ENCODE measurements around the gene RPS15. TPM values are rescaled to one million over a fixed set of nuclear protein-coding genes. Genes with fewer than 3 reads are reported as not detected.

RPS15 gene
- total and polyA plus RNA-seq, 4 donors = 243 to 822 (median 754) TPM

DNA sequence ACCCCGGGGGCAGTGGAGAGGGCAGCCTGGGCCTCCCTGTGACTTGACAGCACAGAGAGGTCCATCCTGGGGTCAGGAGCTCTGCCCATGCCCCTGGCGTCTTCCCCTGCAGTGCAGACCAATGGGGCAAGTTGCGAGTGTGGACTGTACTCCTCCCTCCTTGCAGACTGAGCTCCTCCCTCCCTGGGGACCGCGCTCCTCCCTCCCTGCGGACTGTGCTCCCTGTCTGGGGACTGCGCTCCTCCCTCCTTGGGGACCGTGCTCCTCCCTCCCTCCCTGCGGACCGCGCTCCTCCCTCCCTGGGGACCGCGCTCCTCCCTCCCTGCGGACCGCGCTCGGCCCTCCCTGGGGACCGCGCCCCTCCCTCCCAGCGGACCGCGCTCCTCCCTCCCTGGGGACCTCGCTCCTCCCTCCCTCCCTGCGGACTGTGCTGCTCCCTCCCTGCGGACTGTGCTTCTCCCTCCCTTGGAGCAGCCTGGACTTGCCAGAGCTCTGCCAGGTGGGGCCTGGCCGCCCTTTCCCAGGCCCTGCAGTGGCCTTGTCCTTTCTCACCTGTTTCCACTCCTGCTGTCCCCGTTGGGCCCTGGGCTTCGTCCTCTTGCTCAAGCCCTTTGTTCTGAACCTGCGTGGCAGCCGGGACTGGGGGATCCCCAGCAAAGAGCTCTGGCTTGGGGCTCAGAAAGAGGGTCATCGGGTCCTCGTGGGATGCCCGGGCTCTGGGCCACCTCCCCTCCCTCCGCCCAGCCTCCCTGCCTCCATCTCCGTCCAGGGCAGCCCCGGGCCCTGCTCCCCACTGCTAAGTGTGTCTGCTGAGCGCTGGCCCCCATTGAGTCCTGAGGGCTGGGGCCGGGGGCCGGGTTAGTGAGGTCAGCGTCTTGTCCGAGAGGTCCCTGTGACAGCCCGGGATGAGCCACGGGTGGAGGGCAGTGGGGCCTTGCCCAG lies 43.7 kb upstream of the RPS15 start:
- Histone ChIP-seq H3K27ac (ENCODE audit: low read depth, low read length) (no peak overlapping the region), H3K4me3 (ENCODE audit: low read depth, low read length) (no peak overlapping the region), H3K4me1 (ENCODE audit: control insufficient read depth, insufficient read depth, low read length) (peaks cover 14% of the 10 kb centered on the region), H3K27me3 (ENCODE audit: control insufficient read depth, insufficient read depth, low read length) (no peaks in the 10 kb centered on the region), H3K9me3 (ENCODE audit: control insufficient read depth, insufficient read depth, low read length) (no peaks in the 10 kb centered on the region), H3K36me3 (ENCODE audit: control insufficient read depth, insufficient read depth, low read length) (peaks cover 100% of the 10 kb centered on the region)
- no peak for DNase-seq (ENCODE audit: low read depth in 4 of 6, low spot score in 6 of 6)
- WGBS (ENCODE audit: insufficient coverage) = 54% methylated on average over 41 of the region's 43 CpGs

GRCh38 chr19:1395194-1396018 lies 42.8 kb upstream of the RPS15 start:
- Histone ChIP-seq H3K9me3 (ENCODE audit: control insufficient read depth, insufficient read depth, low read length) (no peaks in the 10 kb centered on the region), H3K4me1 (ENCODE audit: control insufficient read depth, insufficient read depth, low read length) (peaks cover 18% of the 10 kb centered on the region), H3K4me3 (ENCODE audit: low read depth, low read length) (no peak overlapping the region), H3K27me3 (ENCODE audit: control insufficient read depth, insufficient read depth, low read length) (no peaks in the 10 kb centered on the region), H3K36me3 (ENCODE audit: control insufficient read depth, insufficient read depth, low read length) (peaks cover 100% of the 10 kb centered on the region), H3K27ac (ENCODE audit: low read depth, low read length) (no peak overlapping the region)
- no peak for DNase-seq (ENCODE audit: low read depth in 4 of 6, low spot score in 6 of 6)
- 76% methylated on average over 49 of the region's 52 CpGs for WGBS (ENCODE audit: insufficient coverage)

- no peaks in the 10 kb centered on the region for H3K27me3 ChIP-seq (ENCODE audit: control insufficient read depth, insufficient read depth, low read length)
- 64% methylated on average over 24 of the region's 25 CpGs for WGBS (ENCODE audit: insufficient coverage)
- no peak overlapping the region for H3K4me3 ChIP-seq (ENCODE audit: low read depth, low read length)
- H3K36me3 ChIP-seq (ENCODE audit: control insufficient read depth, insufficient read depth, low read length) = peaks cover 92% of the 10 kb centered on the region
- DNase-seq (ENCODE audit: low read depth in 4 of 6, low spot score in 6 of 6) = no peak
- no peak overlapping the region for H3K27ac ChIP-seq (ENCODE audit: low read depth, low read length)
- no peaks in the 10 kb centered on the region for H3K9me3 ChIP-seq (ENCODE audit: control insufficient read depth, insufficient read depth, low read length)
- peaks cover 25% of the 10 kb centered on the region for H3K4me1 ChIP-seq (ENCODE audit: control insufficient read depth, insufficient read depth, low read length)
Observed at GRCh38 chr19:1396019-1396767, 42.0 kb upstream of the RPS15 start.

DNA sequence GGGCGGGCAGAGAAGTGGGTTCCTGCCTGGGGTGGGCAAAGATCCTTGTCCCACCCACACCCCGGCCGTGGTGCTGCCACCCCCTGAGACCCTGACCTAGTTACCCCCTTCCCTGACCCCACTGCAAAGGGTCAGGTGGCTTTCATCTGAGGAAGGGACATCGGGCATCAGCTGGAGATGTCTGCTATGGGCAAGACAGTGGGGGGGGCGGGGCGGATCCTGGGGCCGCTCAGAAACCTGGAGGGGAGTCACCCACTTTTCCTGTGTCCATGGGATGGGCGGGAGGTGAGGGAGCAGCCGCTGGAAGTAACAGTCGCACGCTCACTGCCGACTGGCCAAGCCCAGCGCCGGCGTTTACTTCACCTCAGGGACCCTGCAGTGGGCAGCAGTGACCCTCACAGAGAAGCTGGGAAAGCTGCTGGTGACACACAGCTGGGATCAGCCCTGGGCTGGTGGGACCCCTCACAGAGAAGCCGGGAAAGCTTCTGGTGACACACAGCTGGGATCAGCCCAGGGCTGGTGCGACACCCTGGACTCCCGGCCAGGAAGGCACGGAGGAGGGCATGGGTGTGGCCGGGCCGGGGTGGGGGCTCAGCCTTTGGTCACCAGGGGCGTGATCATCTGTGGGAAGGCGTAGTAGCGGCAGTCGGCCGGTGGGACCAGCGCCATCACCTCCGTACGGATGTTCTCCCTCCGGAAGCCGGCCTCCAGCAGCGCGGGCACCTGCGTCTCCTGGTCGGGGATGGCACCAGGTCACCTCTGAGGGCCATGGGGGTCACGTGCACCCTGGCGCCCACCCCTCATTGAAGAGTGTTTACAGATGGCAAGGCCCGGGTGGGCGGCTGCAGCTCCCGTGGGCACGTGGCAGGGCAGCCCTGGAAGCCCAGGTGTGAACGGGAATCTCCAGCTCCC lies 41.2 kb upstream of the RPS15 start:
- H3K9me3 ChIP-seq (ENCODE audit: control insufficient read depth, insufficient read depth, low read length) = no peaks in the 10 kb centered on the region
- H3K27ac ChIP-seq (ENCODE audit: low read depth, low read length) = no peak overlapping the region
- peaks cover 29% of the 10 kb centered on the region for H3K4me1 ChIP-seq (ENCODE audit: control insufficient read depth, insufficient read depth, low read length)
- H3K4me3 ChIP-seq (ENCODE audit: low read depth, low read length) = no peak overlapping the region
- no peaks in the 10 kb centered on the region for H3K27me3 ChIP-seq (ENCODE audit: control insufficient read depth, insufficient read depth, low read length)
- peaks cover 84% of the 10 kb centered on the region for H3K36me3 ChIP-seq (ENCODE audit: control insufficient read depth, insufficient read depth, low read length)
- no peak for DNase-seq (ENCODE audit: low read depth in 4 of 6, low spot score in 6 of 6)
- WGBS (ENCODE audit: insufficient coverage) = 83% methylated on average over 36 of the region's 42 CpGs

GRCh38 chr19:1397838-1398237 lies 40.4 kb upstream of the RPS15 start:
- no peaks in the 10 kb centered on the region for H3K27me3 ChIP-seq (ENCODE audit: control insufficient read depth, insufficient read depth, low read length)
- H3K9me3 ChIP-seq (ENCODE audit: control insufficient read depth, insufficient read depth, low read length) = no peaks in the 10 kb centered on the region
- H3K27ac ChIP-seq (ENCODE audit: low read depth, low read length) = no peak overlapping the region
- H3K36me3 ChIP-seq (ENCODE audit: control insufficient read depth, insufficient read depth, low read length) = peaks cover 76% of the 10 kb centered on the region
- peaks cover 37% of the 10 kb centered on the region for H3K4me1 ChIP-seq (ENCODE audit: control insufficient read depth, insufficient read depth, low read length)
- H3K4me3 ChIP-seq (ENCODE audit: low read depth, low read length) = no peak overlapping the region
- no peak for DNase-seq (ENCODE audit: low read depth in 4 of 6, low spot score in 6 of 6)
- WGBS (ENCODE audit: insufficient coverage) = 94% methylated on average over 6 of the region's 9 CpGs

GRCh38 chr19:1399079-1399478 lies 39.1 kb upstream of the RPS15 start:
- DNase-seq (ENCODE audit: low read depth in 4 of 6, low spot score in 6 of 6) = no peak
- Histone ChIP-seq H3K36me3 (ENCODE audit: control insufficient read depth, insufficient read depth, low read length) (peaks cover 63% of the 10 kb centered on the region), H3K27me3 (ENCODE audit: control insufficient read depth, insufficient read depth, low read length) (no peaks in the 10 kb centered on the region), H3K27ac (ENCODE audit: low read depth, low read length) (no peak overlapping the region), H3K4me3 (ENCODE audit: low read depth, low read length) (no peak overlapping the region), H3K4me1 (ENCODE audit: control insufficient read depth, insufficient read depth, low read length) (peaks cover 40% of the 10 kb centered on the region), H3K9me3 (ENCODE audit: control insufficient read depth, insufficient read depth, low read length) (no peaks in the 10 kb centered on the region)
- WGBS (ENCODE audit: insufficient coverage) = 86% methylated on average over 17 of the region's 19 CpGs

DNA sequence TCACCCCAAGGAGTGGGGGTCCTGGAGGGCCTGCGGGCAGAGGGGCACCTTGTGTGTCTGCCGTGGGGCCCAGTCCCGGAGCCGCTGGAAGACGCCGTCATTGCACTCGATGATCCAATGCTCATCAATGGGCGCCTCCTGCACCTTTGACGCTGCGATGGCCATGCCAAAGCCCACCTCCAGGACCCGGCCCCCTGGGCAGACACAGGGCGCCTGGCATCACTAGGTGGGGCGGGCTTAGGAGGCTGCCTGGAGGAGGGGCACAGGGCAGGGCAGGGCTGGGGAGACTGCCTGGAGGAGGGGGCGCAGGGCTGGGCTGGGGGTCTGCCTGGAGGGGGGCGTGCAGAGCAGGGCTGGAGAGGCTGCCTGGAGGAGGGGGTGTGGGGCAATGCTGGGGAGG lies 38.5 kb upstream of the RPS15 start:
- 93% methylated on average over 15 of the region's 15 CpGs for WGBS (ENCODE audit: insufficient coverage)

DNA sequence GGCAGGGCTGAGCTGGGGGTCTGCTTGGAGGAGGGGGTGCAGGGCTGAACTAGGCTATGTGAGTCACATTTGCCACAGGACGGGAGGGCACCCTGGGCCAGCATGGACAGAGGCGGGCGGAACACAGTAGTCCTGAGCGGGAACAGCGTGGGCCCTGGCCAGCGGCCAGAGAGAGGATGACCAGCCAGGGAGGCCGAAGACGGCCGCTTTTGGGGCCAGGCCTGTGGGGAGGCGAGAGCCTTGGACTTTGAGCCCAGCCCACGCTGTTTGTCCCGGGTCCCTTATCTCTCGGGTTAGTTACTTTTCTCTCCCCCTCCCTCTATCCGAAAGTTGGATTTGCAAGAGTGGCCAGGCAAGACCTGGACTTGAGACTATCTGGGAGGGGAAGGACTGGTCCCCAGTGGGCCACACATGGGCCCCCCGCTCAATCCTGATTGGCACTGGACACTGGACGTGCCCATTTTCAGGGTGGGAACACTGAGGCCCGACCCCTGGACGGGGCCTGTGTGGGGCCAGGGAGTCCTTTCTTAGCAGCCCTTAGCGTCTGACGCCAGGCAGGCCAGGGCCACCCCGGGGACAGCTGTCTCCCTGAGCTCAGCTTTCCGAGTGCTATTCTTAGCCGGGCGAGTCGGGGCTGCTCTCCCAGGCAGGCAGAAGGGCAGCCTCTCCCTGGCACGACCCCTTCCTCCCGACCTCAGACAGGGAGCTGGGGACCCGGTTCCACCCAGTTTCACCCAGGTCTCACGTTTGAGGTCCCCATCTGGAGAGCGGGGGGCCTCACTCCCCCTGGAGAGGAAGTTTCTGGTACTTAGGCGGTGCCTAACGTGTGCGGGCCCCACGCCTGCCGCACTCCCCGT lies 37.7 kb upstream of the RPS15 start:
- H3K36me3 ChIP-seq (ENCODE audit: control insufficient read depth, insufficient read depth, low read length) = peaks cover 49% of the 10 kb centered on the region
- no peak overlapping the region for H3K27ac ChIP-seq (ENCODE audit: low read depth, low read length)
- no peaks in the 10 kb centered on the region for H3K9me3 ChIP-seq (ENCODE audit: control insufficient read depth, insufficient read depth, low read length)
- peaks cover 40% of the 10 kb centered on the region for H3K4me1 ChIP-seq (ENCODE audit: control insufficient read depth, insufficient read depth, low read length)
- peak overlapping the region; percentile 50 for H3K4me3 ChIP-seq (ENCODE audit: low read depth, low read length)
- H3K27me3 ChIP-seq (ENCODE audit: control insufficient read depth, insufficient read depth, low read length) = no peaks in the 10 kb centered on the region
- DNase-seq (ENCODE audit: low read depth in 4 of 6, low spot score in 6 of 6) = no peak
- WGBS (ENCODE audit: insufficient coverage) = 31% methylated on average over 28 of the region's 36 CpGs

More for the DNA sequence above, 38.5 kb upstream of the RPS15 start:
- H3K4me3 ChIP-seq (ENCODE audit: low read depth, low read length) = no peak overlapping the region
- H3K4me1 ChIP-seq (ENCODE audit: control insufficient read depth, insufficient read depth, low read length) = peaks cover 40% of the 10 kb centered on the region
- no peaks in the 10 kb centered on the region for H3K27me3 ChIP-seq (ENCODE audit: control insufficient read depth, insufficient read depth, low read length)
- no peak overlapping the region for H3K27ac ChIP-seq (ENCODE audit: low read depth, low read length)
- H3K9me3 ChIP-seq (ENCODE audit: control insufficient read depth, insufficient read depth, low read length) = no peaks in the 10 kb centered on the region
- no peak for DNase-seq (ENCODE audit: low read depth in 4 of 6, low spot score in 6 of 6)
- peaks cover 57% of the 10 kb centered on the region for H3K36me3 ChIP-seq (ENCODE audit: control insufficient read depth, insufficient read depth, low read length)
